Neural cell (in vitro differentiated cells): Measurements from ENCODE around the gene UNC119B. TPM values are rescaled to one million over a fixed set of nuclear protein-coding genes. Genes with fewer than 3 reads are reported as not detected.

Experiments
- H2AFZ ChIP-seq: fragments of 200-600, 300-800 bp; sonication (generic), shearing (Covaris generic); 2 replicates; pipeline ENCODE4 v1.6.0; 2014; ENCODE audit warnings: low read depth, mild to moderate bottlenecking, antibody characterized with exemption, low read length, moderate library complexity
- H3F3A ChIP-seq: fragments of 200-600 bp; shearing (Covaris generic); 2 replicates; pipeline ENCODE4 v1.6.1; 2016; ENCODE audit warnings: mild to moderate bottlenecking, moderate library complexity, mixed read lengths, antibody characterized with exemption, low read length; ENCODE audit not compliant: insufficient read depth, poor library complexity, severe bottlenecking
- H3K27ac ChIP-seq: fragments of 200-600, 300-800 bp; sonication (generic), shearing (Covaris generic); 2 replicates; pipeline ENCODE4 v1.5.1; 2014; ENCODE audit warnings: mild to moderate bottlenecking, low read length, moderate library complexity
- H3K27me3 ChIP-seq: fragments of 300-800, 200-600 bp; sonication (generic), shearing (Covaris generic); 2 replicates; pipeline ENCODE4 v1.6.0; 2014; ENCODE audit warnings: mild to moderate bottlenecking, low read depth, low read length, moderate library complexity; ENCODE audit not compliant: insufficient read depth
- H3K36me3 ChIP-seq: fragments of 300-800, 200-600 bp; sonication (generic), shearing (Covaris generic); 2 replicates; pipeline ENCODE4 v1.5.1; 2014; ENCODE audit warnings: mild to moderate bottlenecking, antibody characterized with exemption, low read length, moderate library complexity; ENCODE audit not compliant: insufficient read depth
- H3K4me2 ChIP-seq: fragments of 300-800, 200-600 bp; sonication (generic), shearing (Covaris generic); 2 replicates; pipeline ENCODE4 v1.6.0; 2014; ENCODE audit warnings: mild to moderate bottlenecking, low read length
- H3K4me3 ChIP-seq: fragments of 300-800, 200-600 bp; sonication (generic), shearing (Covaris generic); 2 replicates; pipeline ENCODE4 v1.5.1; 2014; ENCODE audit warnings: mild to moderate bottlenecking, low read length, moderate library complexity
- H3K79me2 ChIP-seq: fragments of 200-600 bp; shearing (Covaris generic); replicated peaks from 2 replicates; pipeline ENCODE4 v1.6.0; 2014; ENCODE audit warnings: mild to moderate bottlenecking, low read length, moderate library complexity; ENCODE audit not compliant: insufficient read depth
- H3K9ac ChIP-seq: fragments of 300-800, 200-600 bp; sonication (generic), shearing (Covaris generic); 2 replicates; pipeline ENCODE4 v1.6.1; 2016; ENCODE audit warnings: mild to moderate bottlenecking, low read length, mixed read lengths
- H3K9me2 ChIP-seq: fragments of 200-600 bp; shearing (Covaris generic); 2 replicates; pipeline ENCODE4 v1.6.1; 2016; ENCODE audit warnings: mild to moderate bottlenecking, low read length, mixed read lengths; ENCODE audit not compliant: insufficient read depth
- H3K9me3 ChIP-seq: fragments of 200-600, 300-800 bp; sonication (generic), shearing (Covaris generic); 2 replicates; pipeline ENCODE4 v1.6.1; 2016; ENCODE audit warnings: mild to moderate bottlenecking, mixed run types, low read length, moderate library complexity, mixed read lengths
- H4K20me1 ChIP-seq: fragments of 200-600 bp; shearing (Covaris generic); 2 replicates; pipeline ENCODE4 v1.6.1; 2016; ENCODE audit warnings: mild to moderate bottlenecking, mixed run types; ENCODE audit not compliant: insufficient read depth
- CTCF ChIP-seq: fragments of 450-650 bp; IDR thresholded peaks from 2 replicates; pipeline ENCODE4 v1.5.1; 2014; ENCODE audit warnings: antibody characterized with exemption, mild to moderate bottlenecking, moderate library complexity; ENCODE audit not compliant: poor library complexity, severe bottlenecking
- EP300 ChIP-seq: fragments of 450-650 bp; conservative IDR thresholded peaks from 2 replicates; pipeline ENCODE4 v1.6.1; 2014; ENCODE audit warnings: antibody characterized with exemption, mild to moderate bottlenecking, moderate library complexity; ENCODE audit not compliant: poor library complexity, severe bottlenecking
- EZH2 ChIP-seq: fragments of 200-600, 300-800 bp; shearing (Covaris generic), sonication (generic); IDR thresholded peaks from 2 replicates; pipeline ENCODE4 v1.6.1; 2014; ENCODE audit warnings: antibody characterized with exemption, low read length, borderline replicate concordance, mild to moderate bottlenecking; ENCODE audit not compliant: insufficient read depth, poor library complexity, severe bottlenecking
- MXI1 ChIP-seq: fragments of 450-650 bp; conservative IDR thresholded peaks from 2 replicates; pipeline ENCODE4 v1.6.1; 2014; ENCODE audit warnings: antibody characterized with exemption, mild to moderate bottlenecking; ENCODE audit not compliant: poor library complexity, severe bottlenecking
- POLR2AphosphoS5 ChIP-seq: IDR thresholded peaks from 2 replicates; pipeline ENCODE4 v1.6.1; 2012
- RAD21 ChIP-seq: fragments of 450-650 bp; conservative IDR thresholded peaks from 2 replicates; pipeline ENCODE4 v1.6.1; 2014; ENCODE audit warnings: antibody characterized with exemption, mild to moderate bottlenecking, moderate library complexity
- SMC3 ChIP-seq: fragments of 450-650 bp; conservative IDR thresholded peaks from 2 replicates; pipeline ENCODE4 v1.6.1; 2014; ENCODE audit warnings: antibody characterized with exemption, mild to moderate bottlenecking, moderate library complexity; ENCODE audit not compliant: poor library complexity
- TAF1 ChIP-seq: IDR thresholded peaks from 2 replicates; pipeline ENCODE4 v1.6.1; 2012; ENCODE audit warnings: low read depth
- polyA plus RNA-seq: library from polyadenylated mRNA; depleted of rRNA; stranded (reverse); fragments of >200 nt; gene quantifications from 2 replicates; pipeline ENCODE4 v1.2.3, GENCODE V29; 2014
- TF ChIP-seq, protein P1 (sequence below): IDR thresholded peaks from 2 replicates; pipeline ENCODE4 v1.6.1; 2012; ENCODE audit warnings: borderline replicate concordance

The UNC119B gene
- polyA plus RNA-seq, 1 donor from 2014 or later, result 17.3 TPM

DNA sequence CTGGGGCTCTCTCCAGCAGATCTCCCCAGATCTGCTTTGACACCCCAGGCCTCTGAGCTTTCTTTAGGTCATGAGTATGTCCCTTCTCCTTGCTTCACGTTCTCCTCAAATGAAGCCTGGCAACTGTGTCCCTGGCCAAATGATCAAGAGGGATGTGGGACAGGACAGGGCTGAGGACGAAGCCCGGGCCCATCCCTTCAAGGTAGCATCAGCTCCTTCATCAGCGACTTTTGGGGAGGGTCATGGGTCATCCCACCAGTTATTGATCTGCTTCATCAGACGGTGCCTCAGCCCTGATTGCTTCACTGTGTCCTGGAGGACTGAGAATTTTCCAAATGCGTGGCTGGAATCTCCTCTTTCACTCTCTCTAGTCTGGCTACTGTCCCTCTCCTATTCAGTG, 47.7 kb downstream of the UNC119B start:
- Histone ChIP-seq H2AFZ (no peak overlapping the region), H3K36me3 (no peaks in the 10 kb centered on the region), H3K9ac (no peak overlapping the region), H3K9me3 (no peaks in the 10 kb centered on the region), H3F3A (no peaks in the 10 kb centered on the region), H4K20me1 (no peaks in the 10 kb centered on the region), H3K79me2 (no peaks in the 10 kb centered on the region), H3K9me2 (no peaks in the 10 kb centered on the region), H3K4me3 (no peak overlapping the region), H3K27ac (no peak overlapping the region), H3K27me3 (no peaks in the 10 kb centered on the region), H3K4me2 (no peak overlapping the region)
- TF ChIP-seq MXI1 (no peak), POLR2AphosphoS5 (no peak), SMC3 (no peak), TAF1 (no peak), EZH2 (no peak), RAD21 (no peak), EP300 (no peak), CTCF (no peak)
- TF ChIP-seq, protein P1, sequence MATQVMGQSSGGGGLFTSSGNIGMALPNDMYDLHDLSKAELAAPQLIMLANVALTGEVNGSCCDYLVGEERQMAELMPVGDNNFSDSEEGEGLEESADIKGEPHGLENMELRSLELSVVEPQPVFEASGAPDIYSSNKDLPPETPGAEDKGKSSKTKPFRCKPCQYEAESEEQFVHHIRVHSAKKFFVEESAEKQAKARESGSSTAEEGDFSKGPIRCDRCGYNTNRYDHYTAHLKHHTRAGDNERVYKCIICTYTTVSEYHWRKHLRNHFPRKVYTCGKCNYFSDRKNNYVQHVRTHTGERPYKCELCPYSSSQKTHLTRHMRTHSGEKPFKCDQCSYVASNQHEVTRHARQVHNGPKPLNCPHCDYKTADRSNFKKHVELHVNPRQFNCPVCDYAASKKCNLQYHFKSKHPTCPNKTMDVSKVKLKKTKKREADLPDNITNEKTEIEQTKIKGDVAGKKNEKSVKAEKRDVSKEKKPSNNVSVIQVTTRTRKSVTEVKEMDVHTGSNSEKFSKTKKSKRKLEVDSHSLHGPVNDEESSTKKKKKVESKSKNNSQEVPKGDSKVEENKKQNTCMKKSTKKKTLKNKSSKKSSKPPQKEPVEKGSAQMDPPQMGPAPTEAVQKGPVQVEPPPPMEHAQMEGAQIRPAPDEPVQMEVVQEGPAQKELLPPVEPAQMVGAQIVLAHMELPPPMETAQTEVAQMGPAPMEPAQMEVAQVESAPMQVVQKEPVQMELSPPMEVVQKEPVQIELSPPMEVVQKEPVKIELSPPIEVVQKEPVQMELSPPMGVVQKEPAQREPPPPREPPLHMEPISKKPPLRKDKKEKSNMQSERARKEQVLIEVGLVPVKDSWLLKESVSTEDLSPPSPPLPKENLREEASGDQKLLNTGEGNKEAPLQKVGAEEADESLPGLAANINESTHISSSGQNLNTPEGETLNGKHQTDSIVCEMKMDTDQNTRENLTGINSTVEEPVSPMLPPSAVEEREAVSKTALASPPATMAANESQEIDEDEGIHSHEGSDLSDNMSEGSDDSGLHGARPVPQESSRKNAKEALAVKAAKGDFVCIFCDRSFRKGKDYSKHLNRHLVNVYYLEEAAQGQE, result no peak

DNA sequence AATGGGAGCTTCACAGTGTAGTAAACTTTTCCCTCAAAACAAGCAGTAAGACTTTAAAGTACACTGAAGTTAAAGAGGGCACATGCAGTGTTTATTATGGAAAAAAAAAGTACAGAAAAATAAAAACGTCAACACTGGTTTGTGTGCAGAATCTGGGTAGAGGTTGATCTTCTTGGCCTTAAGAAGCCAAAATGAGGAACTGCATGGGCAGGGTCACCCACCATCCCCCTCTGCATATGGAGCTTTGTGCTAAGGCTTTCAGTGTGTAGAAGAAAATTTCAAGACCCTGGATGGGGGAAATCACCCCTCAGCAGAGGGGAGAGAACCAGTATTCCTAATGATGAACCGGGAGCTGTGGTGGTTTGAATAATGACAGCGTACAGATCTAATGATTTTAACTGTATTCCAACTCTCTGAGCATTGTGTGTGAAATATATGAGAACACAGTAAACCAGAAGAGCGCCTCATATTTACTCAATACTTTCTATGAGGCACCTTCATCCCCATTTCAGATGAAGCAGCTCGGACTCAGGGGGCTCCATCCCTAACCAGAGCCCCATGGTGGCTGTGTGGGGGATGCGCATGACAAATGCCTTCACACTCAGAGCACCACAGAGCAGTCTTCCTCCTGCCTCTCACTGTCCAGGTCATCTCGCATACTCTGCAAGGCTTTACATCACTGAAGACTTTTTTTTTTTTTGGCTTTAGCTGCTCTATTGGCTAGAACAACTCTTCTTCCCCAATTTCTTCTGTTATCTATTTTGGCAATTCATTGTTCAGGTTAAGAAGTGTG, 48.7 kb downstream of the UNC119B start:
- H3K9me3 ChIP-seq, result no peaks in the 10 kb centered on the region
- H2AFZ ChIP-seq, result no peak overlapping the region
- H3K27ac ChIP-seq, result no peak overlapping the region
- no peaks in the 10 kb centered on the region for H3K79me2 ChIP-seq
- H4K20me1 ChIP-seq, result no peaks in the 10 kb centered on the region
- no peaks in the 10 kb centered on the region for H3K36me3 ChIP-seq
- no peaks in the 10 kb centered on the region for H3K9me2 ChIP-seq
- H3K4me3 ChIP-seq, result no peak overlapping the region
- no peak overlapping the region for H3K9ac ChIP-seq
- no peaks in the 10 kb centered on the region for H3K27me3 ChIP-seq
- H3K4me2 ChIP-seq, result no peak overlapping the region
- H3F3A ChIP-seq, result no peaks in the 10 kb centered on the region
- TF ChIP-seq POLR2AphosphoS5, result no peak
- TF ChIP-seq CTCF, result no peak
- no peak for TF ChIP-seq EZH2
- TF ChIP-seq RAD21, result no peak
- TF ChIP-seq, protein P1, result no peak
- no peak for TF ChIP-seq EP300
- TF ChIP-seq TAF1, result no peak
- TF ChIP-seq SMC3, result no peak
- TF ChIP-seq MXI1, result no peak
